HepG2 (cell line): ENCODE data around the gene CARD16. TPM values are rescaled to one million over a fixed set of nuclear protein-coding genes. Genes with fewer than 3 reads are reported as not detected.

Experiments
- ATAC-seq: fragments of 200-7000 bp; cut with Tn5 transposase; 3 replicates; pipeline ENCODE4 v1.9.1; 2020; ENCODE audit warnings: mild to moderate bottlenecking, moderate library complexity
- BruUV-seq: library from RNA; stranded (reverse); fragments of 400-500 nt; replicated peaks from 2 replicates; lab custom pipeline; 2021; lab: Mats Ljungman, UMichigan
- CTCF ChIA-PET: fragments of 300-600 bp; formaldehyde crosslinking; extraction: SDS; loops from one replicate; lab custom pipeline; 2021; ENCODE audit warnings: low total read pairs, inconsistent platforms, low intra/inter-chr PET ratio; lab: Yijun Ruan, JAX
- POLR2A ChIA-PET: fragments of 350-600 bp; sonication (Branson Sonifier 250); formaldehyde crosslinking; loops from one replicate; lab custom pipeline; 2020; ENCODE audit warnings: antibody characterized with exemption, inconsistent platforms; lab: Yijun Ruan, JAX
- DNase-seq: peaks from one replicate; pipeline ENCODE4 v3.0.0-alpha.2; 2015; ENCODE audit warnings: low spot score
- FAIRE-seq: peaks from 3 replicates; lab custom pipeline; 2011; peaks lifted over from hg19 to GRCh38; lab: Jason Lieb, UNC
- H2AFZ ChIP-seq: one replicate; pipeline ENCODE4 v1.6.1; 2011; ENCODE audit warnings: low read length, inconsistent platforms
- H3K27ac ChIP-seq: fragments of 300-600 bp; 3 replicates; pipeline ENCODE4 v1.8.0; 2011; ENCODE audit warnings: mixed run types, mild to moderate bottlenecking, mixed read lengths, low read length, inconsistent platforms; ENCODE audit not compliant: insufficient read depth; ENCODE audit errors: extremely low read length
- H3K27me3 ChIP-seq, 2 experiments: fragments of 200-600 bp in 1 of 2; 2 replicates in 1 of 2; 3 replicates in 1 of 2; pipeline versions ENCODE4 v1.6.0 to v1.8.0; 2011; ENCODE audit warnings: low read length in 2 of 2, mild to moderate bottlenecking in 2 of 2, moderate library complexity in 2 of 2, inconsistent platforms in 1 of 2; ENCODE audit not compliant: insufficient read depth in 2 of 2, control insufficient read depth in 1 of 2
- H3K36me3 ChIP-seq, 2 experiments: fragments of 200-600 bp in 1 of 2; replicated peaks in 1 of 2; 2 replicates in 1 of 2; 3 replicates in 1 of 2; pipeline versions ENCODE4 v1.5.1 to v1.8.0; 2011; ENCODE audit warnings: low read length in 2 of 2, inconsistent platforms in 1 of 2; ENCODE audit not compliant: insufficient read depth in 2 of 2, control insufficient read depth in 1 of 2
- H3K4me1 ChIP-seq: 2 replicates; pipeline ENCODE4 v1.5.1; 2012; ENCODE audit warnings: low read length, inconsistent platforms; ENCODE audit not compliant: insufficient read depth
- H3K4me2 ChIP-seq: 2 replicates; pipeline ENCODE4 v1.6.0; 2011; ENCODE audit warnings: low read depth, low read length, inconsistent platforms
- H3K4me3 ChIP-seq, 3 experiments: fragments of 200-600 bp in 1 of 3; sonication (generic), shearing (Covaris generic) in 1 of 3; replicated peaks in 1 of 3; 2 replicates each; pipeline ENCODE4 v1.5.1; 2011 to 2016; ENCODE audit warnings: low read length in 3 of 3, inconsistent platforms in 2 of 3, low read depth in 2 of 3, mild to moderate bottlenecking in 2 of 3, control low read depth in 1 of 3, mixed read lengths in 1 of 3; ENCODE audit not compliant: insufficient read depth in 1 of 3
- H3K79me2 ChIP-seq: one replicate; pipeline ENCODE4 v1.6.1; 2011; ENCODE audit warnings: low read length, inconsistent platforms; ENCODE audit not compliant: insufficient read depth
- H3K9ac ChIP-seq: 2 replicates; pipeline ENCODE4 v1.6.0; 2011; ENCODE audit warnings: mild to moderate bottlenecking, low read depth, low read length, inconsistent platforms; ENCODE audit not compliant: insufficient read depth
- H3K9me3 ChIP-seq: 2 replicates; pipeline ENCODE4 v1.5.1; 2012; ENCODE audit warnings: mild to moderate bottlenecking, low read length
- H4K20me1 ChIP-seq: 2 replicates; pipeline ENCODE4 v1.6.0; 2011; ENCODE audit warnings: inconsistent platforms, mild to moderate bottlenecking, low read length, moderate library complexity; ENCODE audit not compliant: insufficient read depth
- HOMEZ ChIP-seq: IDR thresholded peaks from 2 replicates; pipeline ENCODE4 v1.6.1; 2016; ENCODE audit warnings: low read depth
- ISL2 ChIP-seq: sonication (generic); formaldehyde crosslinking; IDR thresholded peaks from 2 replicates; pipeline ENCODE4 v1.5.0; 2020; ENCODE audit warnings: missing genetic modification reagents
- MXD1 ChIP-seq: sonication (generic); formaldehyde crosslinking; IDR thresholded peaks from 2 replicates; pipeline ENCODE4 v1.4.0; 2020; ENCODE audit warnings: mild to moderate bottlenecking, missing genetic modification reagents
- ZNF382 ChIP-seq: sonication (generic); formaldehyde crosslinking; IDR thresholded peaks from 2 replicates; pipeline ENCODE4 v1.5.0; 2020; ENCODE audit warnings: missing genetic modification reagents, mild to moderate bottlenecking, borderline replicate concordance
- WGBS: methylation state at CpG from one replicate; pipeline ENCODE4 v1.1.6; 2017; ENCODE audit warnings: low lambda C conversion rate; 5-methylcytosine and 5-hydroxymethylcytosine counted together
- in situ Hi-C: cut with HindIII; loops from 2 replicates; pipeline ENCODE4 v1.10.0; 2017; ENCODE audit warnings: low pct_unique_long_range_greater_than_20kb; ENCODE audit not compliant: extremely low pct_ligation_motif_present
- intact Hi-C: fragments of 100-400 bp; cut with micrococcal nuclease; formaldehyde crosslinking; loops from one replicate; pipeline ENCODE4 v1.10.0; 2022; ENCODE audit not compliant: unreplicated experiment
- polyA plus RNA-seq, 8 experiments: library from polyadenylated mRNA; depleted of rRNA in 3 of 8; stranded (reverse) in 7 of 8; unstranded in 1 of 8; fragments of >200 nt; fragmentation: Illumina TruSeq in 4 of 8; extraction: Trizol in 4 of 8; gene quantifications; 2 replicates each; pipeline versions ENCODE4 v1.2.1 to v1.2.3, GENCODE V29; 2011 to 2016; ENCODE audit warnings: low read depth in 4 of 8, missing spikeins in 1 of 8, mixed read lengths in 1 of 8; ENCODE audit not compliant: insufficient read depth in 1 of 8
- total RNA-seq, 5 experiments: library from RNA; depleted of rRNA; stranded (reverse); fragments of >200 nt; fragmentation: Illumina TruSeq; extraction: Trizol; gene quantifications; 2 replicates each; pipeline ENCODE4 v1.2.3, GENCODE V29; 2016; ENCODE audit warnings: low read depth in 1 of 5

Gene CARD16
- total and polyA plus RNA-seq, 2 of the 13 experiments (the other 11 are each of a cell fraction or from before 2014, with no cell fraction given): 0.34 TPM; not detected in 1

- TF ChIP-seq HOMEZ (CRISPR knock-in tag) (no peak), ISL2 (no peak)
- TF ChIP-seq, all 625 proteins: peak for 0
Observed at GRCh38 chr11:105023003-105023402, 22.1 kb downstream of the CARD16 start, which contains the start of gene CASP5 (continued).

GRCh38 chr11:105022527-105022926 is 22.6 kb downstream of the CARD16 start:
- intact Hi-C loops (no loop called here), in situ Hi-C loops (no loop called here)
- TF ChIP-seq ZNF382: no peak
- TF ChIP-seq, all 625 proteins: peak for 0
- Histone ChIP-seq H3K36me3 (no peaks in the 10 kb centered on the region), H3K4me1 (no peaks in the 10 kb centered on the region), H3K27me3 (no peaks in the 10 kb centered on the region), H4K20me1 (no peaks in the 10 kb centered on the region), H3K4me2 (no peak overlapping the region), H3K27ac (no peak overlapping the region), H3K9me3 (no peaks in the 10 kb centered on the region), H3K9ac (no peak overlapping the region), H3K4me3 (no peak overlapping the region), H3K79me2 (no peaks in the 10 kb centered on the region), H2AFZ (no peak overlapping the region)
- CTCF ChIA-PET: no interaction called here
- ATAC-seq: no peak
- POLR2A ChIA-PET: no interaction called here
- BruUV-seq: no TSS peak
- FAIRE-seq: no peak
- no peak for DNase-seq
- WGBS: 4% methylated on average over 2 of the region's 2 CpGs

- Histone ChIP-seq H3K36me3 (no peaks in the 10 kb centered on the region), H2AFZ (no peak overlapping the region), H3K27ac (no peak overlapping the region), H3K4me2 (no peak overlapping the region), H3K79me2 (no peaks in the 10 kb centered on the region), H3K4me3 (no peak overlapping the region), H3K9me3 (no peaks in the 10 kb centered on the region), H3K27me3 (no peaks in the 10 kb centered on the region; a peak in 1 of 5 replicates), H4K20me1 (no peaks in the 10 kb centered on the region), H3K9ac (no peak overlapping the region), H3K4me1 (peaks cover 18% of the 10 kb centered on the region)
- POLR2A ChIA-PET: no interaction called here
- no TSS peak for BruUV-seq
- in situ Hi-C loops (no loop called here), intact Hi-C loops (no loop called here)
- ATAC-seq (no peak), FAIRE-seq (no peak), DNase-seq (no peak)
- no peak for TF ChIP-seq MXD1 (CRISPR knock-in tag)
- CTCF ChIA-PET: no interaction called here
Observed at GRCh38 chr11:105007463-105007862, 37.7 kb downstream of the CARD16 start.
